ENCODE data around the gene PRUNE1. TPM values are rescaled to one million over a fixed set of nuclear protein-coding genes. Genes with fewer than 3 reads are reported as not detected.

Gene PRUNE1, protein sequence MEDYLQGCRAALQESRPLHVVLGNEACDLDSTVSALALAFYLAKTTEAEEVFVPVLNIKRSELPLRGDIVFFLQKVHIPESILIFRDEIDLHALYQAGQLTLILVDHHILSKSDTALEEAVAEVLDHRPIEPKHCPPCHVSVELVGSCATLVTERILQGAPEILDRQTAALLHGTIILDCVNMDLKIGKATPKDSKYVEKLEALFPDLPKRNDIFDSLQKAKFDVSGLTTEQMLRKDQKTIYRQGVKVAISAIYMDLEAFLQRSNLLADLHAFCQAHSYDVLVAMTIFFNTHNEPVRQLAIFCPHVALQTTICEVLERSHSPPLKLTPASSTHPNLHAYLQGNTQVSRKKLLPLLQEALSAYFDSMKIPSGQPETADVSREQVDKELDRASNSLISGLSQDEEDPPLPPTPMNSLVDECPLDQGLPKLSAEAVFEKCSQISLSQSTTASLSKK
- total RNA-seq: 4.7 and 6.3 TPM in 2 replicates

DNA sequence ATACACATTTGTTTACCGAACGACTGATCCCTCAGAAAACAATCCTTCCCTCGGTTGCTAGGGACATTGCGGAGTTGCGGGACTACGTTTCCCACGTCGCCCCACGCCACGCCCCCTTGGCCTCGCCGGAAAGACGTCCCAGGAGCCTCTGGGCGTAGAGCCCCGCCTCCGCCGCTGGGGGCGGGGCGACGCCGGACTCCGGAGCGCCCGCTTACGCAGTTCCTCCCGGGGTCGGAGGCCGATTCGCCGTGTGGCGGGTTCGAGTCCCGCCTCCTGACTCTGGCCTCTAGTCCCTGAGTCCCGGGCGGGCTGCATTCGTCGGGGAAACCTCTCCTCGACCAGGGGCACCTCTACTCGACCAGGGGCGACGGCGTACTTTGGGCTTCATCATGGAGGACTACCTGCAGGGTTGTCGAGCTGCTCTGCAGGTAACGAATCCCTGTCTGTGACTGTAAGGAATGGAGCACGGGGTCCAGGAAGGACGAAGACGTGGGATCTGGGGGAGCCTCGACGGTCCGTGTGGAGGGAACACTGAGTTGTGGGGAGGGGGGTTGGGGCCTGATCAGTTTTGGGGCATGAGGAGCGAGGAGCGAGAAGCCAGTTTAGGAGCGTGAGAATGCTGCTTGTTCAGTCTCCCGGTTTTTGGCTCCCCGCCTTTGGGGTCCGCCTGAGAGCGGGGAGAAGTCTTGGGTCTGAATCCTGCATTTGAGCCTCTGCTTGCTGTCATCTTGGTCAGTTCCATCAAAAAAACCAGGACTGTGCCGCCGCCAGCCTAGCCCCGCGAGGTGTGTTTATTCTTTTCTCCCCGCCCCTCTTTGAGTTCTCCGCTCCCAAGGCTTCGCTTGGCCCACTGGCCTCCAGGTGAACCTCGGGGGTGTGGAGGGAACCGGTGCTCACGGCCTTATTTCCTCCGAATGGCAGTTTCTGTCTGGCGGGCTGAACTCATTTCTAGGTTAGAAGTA lies at the start of gene PRUNE1:
PRUNE1 (plus strand) TSS at position 206 of the 962 bp plus-strand sequence; CDS start at position 390, 184 bp downstream.

DNA sequence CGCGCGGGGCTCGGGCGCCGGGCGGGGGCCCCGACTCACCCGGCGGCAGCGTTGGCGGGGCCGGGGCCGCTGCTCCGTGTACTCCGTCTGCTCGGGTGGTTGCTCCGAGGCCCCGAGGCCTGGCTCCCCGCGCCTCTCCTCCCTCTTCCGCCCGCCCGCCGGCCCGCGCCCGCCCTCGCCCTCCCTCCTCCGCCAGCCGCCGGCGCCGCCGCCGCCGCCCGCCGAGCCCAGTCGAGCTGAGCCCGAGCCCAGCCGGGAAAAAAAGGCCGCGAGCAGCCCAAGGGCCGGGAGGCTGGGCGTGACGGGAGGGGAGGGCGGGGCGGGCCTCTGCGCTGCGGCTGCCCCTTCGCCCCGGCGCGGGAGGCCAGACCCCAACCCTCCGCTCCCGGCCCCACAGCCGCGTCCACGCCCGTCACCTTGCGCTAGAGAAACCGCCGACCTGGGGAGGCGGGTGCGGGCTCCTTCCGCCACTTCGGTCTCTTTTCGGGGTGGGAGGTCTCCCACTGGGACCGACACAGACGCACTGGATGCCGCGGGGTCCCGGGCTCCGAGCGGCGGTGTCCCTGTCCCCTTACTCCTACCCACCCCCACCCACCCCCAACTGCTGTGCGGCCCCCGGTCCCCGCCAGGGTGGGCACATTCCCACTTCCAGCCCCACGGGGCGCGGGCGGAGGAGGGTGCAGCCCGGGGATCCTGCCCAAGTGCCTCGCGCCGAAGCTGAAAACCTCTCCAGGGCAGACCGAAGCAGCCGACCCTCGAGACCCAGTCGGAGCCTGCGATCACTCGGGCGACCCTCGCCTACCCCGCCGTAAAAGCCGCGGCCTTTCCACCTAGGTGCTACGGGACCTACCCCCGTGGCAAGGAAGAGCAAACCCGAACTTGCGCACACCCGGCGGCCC lies 33.4 kb upstream of the PRUNE1 start, which contains the start of gene CERS2:
CERS2 (minus strand) TSS at position 256 of the 899 bp plus-strand sequence. CDS start 5,745 bp downstream, outside the sequence.

DNA sequence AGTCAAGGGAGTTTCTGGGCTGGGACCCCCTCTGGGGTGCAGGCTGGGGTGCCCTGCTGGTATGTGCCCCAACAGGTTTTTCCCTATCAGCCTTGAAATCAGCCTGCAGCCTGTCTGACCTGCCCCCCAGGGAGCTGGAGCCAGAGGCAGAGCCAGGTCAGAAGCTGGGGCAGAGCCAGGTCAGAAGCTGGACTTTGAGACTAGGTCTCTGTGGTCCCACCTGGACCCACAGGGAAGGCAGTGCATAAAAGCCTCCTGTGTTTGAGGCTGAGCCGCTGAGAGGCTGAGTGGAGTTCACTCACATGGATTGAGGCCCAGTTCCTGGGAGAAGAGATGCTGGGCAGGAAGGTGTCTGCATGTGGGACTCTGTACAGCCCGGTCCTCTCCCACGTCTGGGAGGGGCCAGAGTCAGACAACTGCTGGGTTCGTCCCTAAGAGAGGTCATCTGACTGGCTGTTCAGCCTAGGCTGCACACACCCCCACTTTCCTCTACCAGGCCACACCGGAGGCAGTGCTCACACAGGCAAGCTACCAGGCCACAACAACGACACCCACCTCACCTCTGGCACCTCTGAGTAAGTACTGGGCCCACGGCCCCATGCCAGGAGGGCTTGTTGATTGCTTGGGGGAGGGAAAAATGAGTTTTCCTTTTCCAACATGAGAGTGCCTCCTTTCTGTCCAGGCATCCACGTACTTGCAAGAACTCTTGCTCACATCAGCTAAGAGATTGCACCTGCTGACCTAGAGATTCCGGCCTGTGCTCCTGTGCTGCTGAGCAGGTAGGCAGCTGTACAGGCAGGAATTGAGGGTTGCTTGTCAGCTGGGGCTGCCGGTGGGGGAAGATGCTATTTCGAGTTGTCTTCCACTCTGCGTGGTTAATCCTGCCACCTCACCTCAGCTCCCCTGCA lies 26.2 kb upstream of the PRUNE1 start, which contains the start of gene ANXA9:
ANXA9 (plus strand) TSS at position 488 of the 908 bp plus-strand sequence. CDS start 814 bp downstream, outside the sequence.

DNA sequence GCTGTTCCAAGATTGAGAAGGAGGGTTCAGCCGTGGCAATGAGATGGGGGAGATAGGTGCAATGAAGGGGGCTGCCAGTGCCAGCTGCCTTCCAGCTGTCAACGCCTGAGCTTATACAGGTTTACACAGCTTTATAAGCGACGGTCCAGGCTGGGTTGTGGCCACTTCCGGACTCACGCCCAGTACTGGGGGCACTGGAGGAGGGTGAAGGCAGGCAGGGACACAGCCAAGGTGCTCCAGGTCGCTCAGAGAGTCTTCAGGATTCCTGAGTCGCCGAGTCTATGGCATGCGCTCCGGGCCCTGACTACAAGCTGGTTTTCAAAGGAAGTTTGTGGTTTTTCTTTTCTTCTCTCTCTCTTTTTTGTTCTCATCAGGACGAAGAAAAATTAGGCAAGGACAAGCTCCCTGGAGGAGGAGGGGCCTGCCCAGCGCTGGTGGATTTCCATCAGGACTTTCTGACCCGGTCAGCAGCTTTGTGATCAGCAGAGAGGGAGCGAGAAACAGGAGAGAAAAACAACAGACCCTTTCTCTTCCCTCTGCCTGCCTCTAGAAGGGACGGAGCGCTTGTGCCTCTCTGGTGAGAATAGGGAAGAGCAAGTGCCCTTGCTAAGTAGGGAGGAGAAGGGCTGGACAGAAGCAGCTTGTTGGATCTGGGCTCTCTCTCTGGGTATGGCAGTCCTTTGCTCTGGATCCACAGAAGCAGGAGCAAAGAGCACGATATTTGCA lies 1.8 kb upstream of the PRUNE1 start, which contains the start of gene MINDY1:
MINDY1 (minus strand) TSS at position 576 of the 726 bp plus-strand sequence. CDS start 4,285 bp downstream, outside the sequence.

DNA sequence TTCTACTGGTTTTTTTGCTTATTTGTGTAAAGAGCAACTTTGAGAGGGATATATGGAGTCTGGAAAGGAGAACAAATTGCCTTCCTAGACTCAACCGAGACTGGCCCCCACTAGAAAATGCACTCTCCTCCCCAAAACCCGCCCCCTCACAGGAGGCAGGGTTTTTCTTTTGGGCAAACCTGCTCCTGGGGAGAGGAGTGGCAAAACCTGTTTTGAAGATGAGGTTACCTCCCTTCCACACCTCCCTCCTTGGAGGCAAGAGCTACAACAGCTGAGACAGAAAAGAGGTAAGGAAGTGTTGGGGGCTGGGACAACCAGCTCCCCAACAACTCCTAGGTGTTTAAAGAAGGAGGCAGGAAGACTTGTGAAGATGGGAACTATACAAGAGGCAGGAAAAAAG lies 28.1 kb downstream of the PRUNE1 start, which contains the start of gene BNIPL:
BNIPL (plus strand) TSS at position 231 of the 400 bp plus-strand sequence; CDS start at position 371, 140 bp downstream.

GRCh38 chr1:151047591-151047924 lies 39.3 kb downstream of the PRUNE1 start, which contains the start of gene C1orf56:
Gene C1orf56, plus strand, starts transcription at chr1:151047751. Its CDS starts 97 bp downstream, at chr1:151047848.

DNA sequence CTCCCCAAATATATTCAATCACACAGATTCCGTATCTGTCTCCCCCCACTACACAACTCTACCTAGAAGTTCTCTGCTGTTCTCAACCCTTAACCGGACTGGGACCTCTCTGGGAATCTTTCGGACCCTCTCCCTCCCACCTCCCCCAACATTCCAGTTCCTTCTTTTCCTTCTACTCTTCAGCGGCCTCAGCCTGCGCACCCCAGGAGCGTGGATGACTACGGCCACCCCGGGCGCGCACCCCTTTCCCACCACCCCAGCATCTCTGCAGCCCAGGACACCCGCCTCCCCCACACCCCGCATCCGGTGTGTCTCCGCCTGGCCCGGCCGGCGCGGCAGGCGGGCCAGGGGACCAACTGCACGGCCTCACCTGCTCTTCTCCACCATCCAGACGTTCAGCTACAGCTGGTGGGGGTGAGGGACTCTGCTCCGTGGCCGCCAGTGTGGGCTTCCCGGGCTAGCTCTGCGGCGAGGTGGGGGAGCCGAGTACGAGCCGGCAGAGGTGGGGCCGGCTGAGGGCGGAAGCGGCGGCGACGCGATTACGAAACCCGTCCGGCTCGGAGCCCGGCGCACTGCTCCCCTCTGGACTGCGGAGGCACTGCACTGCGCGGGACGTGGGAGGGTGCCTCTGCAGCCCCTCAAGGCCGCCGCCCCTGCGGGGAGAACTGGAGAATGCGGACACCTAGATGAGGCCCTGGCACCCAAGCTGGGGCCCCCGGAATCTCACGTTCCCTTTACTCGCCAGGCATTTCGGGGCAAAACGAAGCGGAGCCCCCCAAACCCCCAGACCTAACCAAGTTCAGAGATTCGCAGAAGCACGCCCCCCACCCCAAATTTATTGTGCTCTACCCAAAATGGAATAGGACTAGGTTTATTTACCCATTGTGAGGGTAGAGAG lies 51.1 kb downstream of the PRUNE1 start, which contains the start of gene CDC42SE1:
CDC42SE1 (minus strand) TSS at position 514 of the 898 bp plus-strand sequence. CDS start 3,892 bp downstream, outside the sequence.

DNA sequence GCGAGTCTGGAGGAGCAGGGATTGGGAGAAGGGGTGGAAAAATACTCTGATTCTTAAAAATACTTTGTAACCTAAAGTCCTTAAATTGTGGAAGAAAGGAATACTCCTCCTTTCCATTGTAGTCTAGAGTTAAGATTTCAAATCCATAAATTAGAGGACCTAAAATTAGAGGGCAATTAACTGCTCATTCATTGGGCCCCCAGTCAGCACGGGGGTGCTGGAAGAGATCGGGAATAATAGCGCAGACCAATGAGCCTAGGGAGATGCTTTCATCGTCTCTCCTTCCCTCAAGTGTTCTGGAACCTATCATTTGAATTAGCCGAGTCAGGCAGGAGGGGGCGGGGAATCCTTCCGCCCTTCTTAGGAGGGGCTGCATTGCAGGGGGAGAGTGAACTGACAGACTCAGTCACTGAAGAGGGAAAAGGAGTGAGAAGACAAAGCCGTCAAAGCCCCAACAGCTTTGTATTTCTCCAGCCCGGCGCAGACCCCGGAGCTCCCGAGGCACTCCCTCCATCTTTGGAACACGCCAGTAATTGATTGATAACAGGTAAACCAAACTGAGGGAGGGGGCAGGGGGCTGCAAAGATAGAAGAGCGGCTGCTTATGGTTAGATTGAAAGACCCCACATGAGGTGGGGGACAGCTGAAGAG lies 51.9 kb downstream of the PRUNE1 start, which contains the start of gene MLLT11:
MLLT11 (plus strand) TSS at position 391 of the 650 bp plus-strand sequence. CDS start 6,828 bp downstream, outside the sequence.

DNA sequence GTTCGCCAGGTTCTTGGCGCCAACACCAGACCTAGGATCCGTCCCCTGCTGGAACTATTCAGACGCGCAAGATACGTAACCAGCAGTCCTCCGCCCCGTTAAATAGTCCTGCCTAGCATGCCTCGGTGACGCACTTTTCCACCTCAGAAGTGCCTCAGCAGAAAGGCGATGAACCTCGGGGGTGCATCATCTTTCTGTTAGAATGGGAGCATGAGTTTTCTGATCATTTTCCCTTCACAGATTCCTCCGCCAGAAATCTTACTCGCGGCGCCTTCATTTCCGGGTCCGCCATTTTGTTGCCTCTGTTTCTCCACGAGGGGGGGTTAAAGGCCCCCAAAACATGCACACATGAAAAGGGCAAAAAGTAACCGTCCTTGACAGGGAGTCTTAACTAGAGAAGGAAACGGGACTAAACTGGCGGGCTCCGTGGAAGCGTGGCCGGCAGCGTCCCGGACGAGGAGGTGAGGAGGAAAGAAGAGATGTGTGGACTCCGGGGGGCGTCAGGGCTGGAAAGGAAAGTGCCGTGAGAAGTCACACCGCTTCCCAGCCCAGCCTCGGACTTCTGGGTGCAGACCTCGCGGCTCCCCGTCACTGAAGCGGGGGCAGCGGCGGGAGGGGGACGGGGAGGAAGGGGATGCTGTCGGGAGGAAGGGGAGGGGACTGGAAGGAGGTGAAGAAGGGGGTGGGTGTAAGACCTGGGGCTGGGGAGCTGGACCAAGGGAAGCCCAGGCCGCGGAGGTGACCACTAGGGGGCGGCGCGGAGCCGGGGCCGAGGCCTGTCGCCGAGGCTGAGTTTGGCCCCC lies 62.4 kb downstream of the PRUNE1 start, which contains the start of gene GABPB2:
GABPB2 (plus strand) TSS at position 288 of the 803 bp plus-strand sequence. CDS start 17,429 bp downstream, outside the sequence.

Other genes with a start within 250 kb of the PRUNE1 start
- 72.3 and 80.2 TPM in 2 replicates for gene CTSS, start 242.7 kb upstream of the PRUNE1 start, total RNA-seq
- gene CTSK, start 200.2 kb upstream of the PRUNE1 start, total RNA-seq: 2.6 and 4.3 TPM in 2 replicates
- gene ARNT, start 131.8 kb upstream of the PRUNE1 start, total RNA-seq: 13.5 and 19.5 TPM in 2 replicates
- not detected in 2 replicates for gene CTXND2, start 121.3 kb upstream of the PRUNE1 start, total RNA-seq
- 20.0 and 22.1 TPM in 2 replicates for gene SETDB1, start 82.1 kb upstream of the PRUNE1 start, total RNA-seq
- 104 and 115 TPM in 2 replicates for gene CERS2, start 33.6 kb upstream of the PRUNE1 start, total RNA-seq
- gene ANXA9, start 26.2 kb upstream of the PRUNE1 start, total RNA-seq: not detected in 2 replicates
- gene MINDY1, start 1.5 kb upstream of the PRUNE1 start, total RNA-seq: 7.1 and 9.6 TPM in 2 replicates
- gene BNIPL, start 28.1 kb downstream of the PRUNE1 start, total RNA-seq: not detected in 2 replicates
- 2.5 and 3.9 TPM in 2 replicates for gene C1orf56, start 39.3 kb downstream of the PRUNE1 start, total RNA-seq
- gene CDC42SE1, start 51.2 kb downstream of the PRUNE1 start, total RNA-seq: 49.9 and 51.4 TPM in 2 replicates
- gene MLLT11, start 51.9 kb downstream of the PRUNE1 start, total RNA-seq: 5.5 and 6.6 TPM in 2 replicates
- gene GABPB2, start 62.3 kb downstream of the PRUNE1 start, total RNA-seq: 6.3 and 6.4 TPM in 2 replicates
- 9.9 and 15.7 TPM in 2 replicates for gene SEMA6C, start 138.2 kb downstream of the PRUNE1 start, total RNA-seq
- gene TNFAIP8L2, start 148.2 kb downstream of the PRUNE1 start, total RNA-seq: 1.1 and 1.2 TPM in 2 replicates
- 3.3 and 3.6 TPM in 2 replicates for gene LYSMD1, start 157.5 kb downstream of the PRUNE1 start, total RNA-seq
- 29.9 and 33.4 TPM in 2 replicates for gene SCNM1, start 157.7 kb downstream of the PRUNE1 start, total RNA-seq
- 0.67 and 0.79 TPM in 2 replicates for gene TMOD4, start 167.5 kb downstream of the PRUNE1 start, total RNA-seq
- gene VPS72, start 181.7 kb downstream of the PRUNE1 start, total RNA-seq: 51.5 and 63.7 TPM in 2 replicates
- gene PIP5K1A, start 190.1 kb downstream of the PRUNE1 start, total RNA-seq: 37.2 and 37.5 TPM in 2 replicates
- gene PSMD4, start 246.3 kb downstream of the PRUNE1 start, total RNA-seq: 188 and 200 TPM in 2 replicates

Data from mammary microvascular endothelial cell (primary cell).